Fibroblast of pulmonary artery (primary cell): Measurements from ENCODE around the gene GPX7.

Experiments
- DNase-seq: peaks from one replicate; pipeline ENCODE4 v3.0.0-alpha.2; 2010; ENCODE audit warnings: low read depth
- H3K4me3 ChIP-seq: replicated peaks from 2 replicates; pipeline ENCODE4 v1.5.1; 2011; ENCODE audit warnings: low read depth, mild to moderate bottlenecking, control low read depth, low read length, moderate library complexity
- CTCF ChIP-seq: IDR thresholded peaks from 2 replicates; pipeline ENCODE4 v1.5.1; 2011; ENCODE audit warnings: mild to moderate bottlenecking, control low read depth, low read length, inconsistent platforms; ENCODE audit errors: missing control alignments

The GPX7 gene

DNA sequence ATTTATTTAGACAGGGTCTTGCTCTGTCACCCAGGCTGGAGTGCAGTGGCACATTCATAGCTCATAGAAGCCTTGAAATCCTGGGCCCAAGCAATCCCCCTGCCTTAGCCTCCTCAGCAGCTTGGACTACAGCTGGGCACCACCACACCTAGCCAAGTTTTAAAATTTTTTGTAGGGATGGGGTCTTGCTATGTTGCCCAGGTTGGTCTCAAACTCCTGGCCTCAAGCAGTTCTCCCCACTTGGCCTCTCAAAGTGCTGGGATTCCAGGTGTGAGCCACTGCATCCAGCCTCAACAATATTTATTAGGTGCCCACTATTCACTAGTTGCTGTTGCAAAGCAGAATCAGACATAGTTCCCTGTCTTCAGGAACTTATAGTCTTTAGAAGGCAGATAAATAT, 14.1 kb upstream of the GPX7 start:
- TF ChIP-seq CTCF = no peak
- no peak overlapping the region for H3K4me3 ChIP-seq
- DNase-seq = no peak

DNA sequence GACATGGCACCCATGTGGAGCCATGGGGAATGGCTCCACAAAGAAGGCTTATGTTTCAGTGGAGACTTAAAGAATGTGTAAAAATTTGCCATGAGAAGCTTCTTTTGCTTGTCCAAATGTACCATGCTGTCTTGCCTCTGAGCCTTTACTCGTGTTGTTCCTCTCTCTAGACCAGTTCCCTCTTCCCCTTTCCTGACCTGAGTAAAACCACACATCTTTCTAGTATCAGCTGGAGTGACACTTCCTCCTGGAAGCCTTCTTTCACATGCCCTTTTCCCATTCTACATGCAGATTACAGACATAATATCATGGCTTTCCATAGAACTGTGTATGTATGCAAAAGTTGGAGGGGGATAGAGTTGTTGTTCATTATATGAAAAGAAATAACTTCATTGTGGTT, 13.6 kb upstream of the GPX7 start:
- no peak overlapping the region for H3K4me3 ChIP-seq
- no peak for TF ChIP-seq CTCF
- no peak for DNase-seq

GRCh38 chr1:52590266-52590665, 11.9 kb upstream of the GPX7 start:
- no peak for TF ChIP-seq CTCF
- H3K4me3 ChIP-seq = no peak overlapping the region
- no peak for DNase-seq

DNA sequence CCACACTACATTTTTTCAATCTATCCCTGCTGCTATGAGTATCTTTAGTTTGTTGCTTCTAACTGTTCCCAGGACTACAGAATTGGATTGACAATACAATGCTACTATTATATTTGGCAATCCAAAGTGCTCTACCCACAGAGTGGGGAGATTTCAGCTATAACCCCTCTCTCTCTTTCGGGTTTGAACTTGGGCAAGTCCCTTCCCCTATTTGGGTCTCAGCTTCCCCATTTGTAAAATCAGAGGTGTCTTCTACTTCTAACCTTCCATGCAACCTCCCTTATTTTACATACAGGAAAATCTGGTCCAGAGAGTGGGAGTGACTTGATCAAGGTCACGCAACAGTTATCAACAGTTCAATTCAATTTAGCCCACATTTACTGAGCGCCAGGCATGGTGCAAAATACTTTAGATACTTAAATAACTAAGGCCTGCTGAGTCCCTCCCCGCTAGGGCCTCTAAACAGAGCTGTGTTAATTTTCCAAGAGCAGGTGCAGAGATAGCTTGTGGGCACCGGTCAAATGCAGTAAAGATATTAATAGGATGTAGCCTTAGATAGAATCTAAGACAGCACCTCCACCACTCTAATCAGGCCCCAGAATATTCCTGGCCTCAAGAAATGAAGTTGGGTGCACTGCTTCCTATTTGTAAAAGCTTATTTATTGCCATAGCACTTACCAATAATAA, 9.4 kb upstream of the GPX7 start:
- no peak for TF ChIP-seq CTCF
- no peak overlapping the region for H3K4me3 ChIP-seq
- DNase-seq = no peak

DNA sequence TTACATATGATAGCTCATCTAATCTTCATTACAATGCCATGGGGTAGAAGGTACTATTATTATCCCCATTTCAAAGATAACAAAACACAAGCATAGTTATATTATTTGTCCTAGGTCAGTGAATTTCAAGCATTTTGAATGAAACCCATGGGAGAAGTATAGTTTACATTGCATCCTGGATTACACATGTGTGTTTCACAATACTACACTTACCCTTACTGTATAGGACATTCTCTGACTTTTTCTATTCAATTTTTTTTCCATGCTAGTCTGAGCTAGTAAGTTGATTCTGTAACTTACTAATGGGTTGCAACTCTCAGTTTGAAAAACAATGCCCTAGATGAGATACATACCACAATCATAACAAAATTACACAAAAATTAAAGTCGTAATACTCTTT, 8.7 kb upstream of the GPX7 start:
- TF ChIP-seq CTCF = no peak
- no peak overlapping the region for H3K4me3 ChIP-seq

DNA sequence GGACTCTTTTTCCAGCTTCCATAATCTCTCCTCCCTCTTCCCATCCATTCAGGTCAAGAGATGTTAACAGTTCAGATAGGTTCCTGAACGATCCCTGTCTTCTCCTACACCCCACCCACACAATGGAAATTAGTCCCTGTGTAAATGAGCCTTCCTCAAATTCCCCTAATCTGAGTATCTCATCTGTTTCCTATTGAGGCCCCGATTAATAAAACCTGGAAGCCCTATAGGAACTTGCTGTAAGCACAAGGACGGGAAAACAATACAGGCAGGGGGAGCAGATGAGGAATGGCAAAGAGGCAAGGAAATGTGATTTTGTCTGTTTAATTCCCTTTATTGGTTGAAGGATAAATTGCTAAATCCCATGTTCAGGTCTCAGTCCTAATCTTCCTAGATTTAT, 7.1 kb upstream of the GPX7 start:
- no peak for TF ChIP-seq CTCF
- no peak for DNase-seq
- H3K4me3 ChIP-seq = no peak overlapping the region

More for the DNA sequence above, 8.7 kb upstream of the GPX7 start:
- DNase-seq = no peak

DNA sequence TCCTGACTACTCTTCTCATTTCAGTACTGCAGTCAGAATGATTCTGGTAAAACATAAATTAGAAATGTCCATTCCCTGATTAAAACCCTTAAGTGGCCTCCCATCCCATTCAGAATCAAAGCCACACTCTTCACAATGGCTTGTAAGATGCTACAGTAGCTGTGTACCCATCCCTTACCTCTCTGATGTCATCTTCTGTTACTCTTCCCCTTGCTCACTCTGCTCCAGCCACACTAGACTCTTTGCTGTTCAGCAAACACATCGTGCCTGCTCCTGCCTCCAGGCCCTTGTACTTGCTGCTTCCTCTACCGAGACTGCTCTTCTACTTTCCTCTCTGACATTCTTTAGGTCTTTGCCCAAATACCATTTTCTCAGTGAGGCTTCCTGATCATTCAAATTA, 4.3 kb upstream of the GPX7 start:
- TF ChIP-seq CTCF = no peak
- no peak for DNase-seq
- H3K4me3 ChIP-seq = no peak overlapping the region
